ENCODE results near the gene TMEM44. TPM values are rescaled to one million over a fixed set of nuclear protein-coding genes. Genes with fewer than 3 reads are reported as not detected.

The TMEM44 gene
- total RNA-seq: 13.5 and 29.3 TPM in 2 replicates

GRCh38 chr3:194633349-194634004 is at the start of gene TMEM44:
TMEM44 (minus strand) TSS chr3:194633419; CDS start chr3:194633215, 204 bp downstream.

GRCh38 chr3:194671900-194672808 is 38.9 kb upstream of the TMEM44 start, which contains the start of gene LSG1:
LSG1 (minus strand) TSS chr3:194672191; CDS start chr3:194672162, 29 bp downstream.

Other genes with a start within 250 kb of the TMEM44 start
- gene GP5, start 234.2 kb downstream of the TMEM44 start, total RNA-seq: under 0.01 and 0.16 TPM in 2 replicates
- 60.0 and 91.7 TPM in 2 replicates for gene ATP13A3, start 146.4 kb downstream of the TMEM44 start, total RNA-seq
- gene LSG1, start 38.8 kb upstream of the TMEM44 start, total RNA-seq: 10.6 and 21.0 TPM in 2 replicates
- gene FAM43A, start 52.5 kb upstream of the TMEM44 start, total RNA-seq: 4.9 and 7.2 TPM in 2 replicates